ENCODE data around the gene C3orf22. TPM values are rescaled to one million over a fixed set of nuclear protein-coding genes. Genes with fewer than 3 reads are reported as not detected.

Gene C3orf22
- total RNA-seq, 2 experiments from 2014 or later: not detected

DNA sequence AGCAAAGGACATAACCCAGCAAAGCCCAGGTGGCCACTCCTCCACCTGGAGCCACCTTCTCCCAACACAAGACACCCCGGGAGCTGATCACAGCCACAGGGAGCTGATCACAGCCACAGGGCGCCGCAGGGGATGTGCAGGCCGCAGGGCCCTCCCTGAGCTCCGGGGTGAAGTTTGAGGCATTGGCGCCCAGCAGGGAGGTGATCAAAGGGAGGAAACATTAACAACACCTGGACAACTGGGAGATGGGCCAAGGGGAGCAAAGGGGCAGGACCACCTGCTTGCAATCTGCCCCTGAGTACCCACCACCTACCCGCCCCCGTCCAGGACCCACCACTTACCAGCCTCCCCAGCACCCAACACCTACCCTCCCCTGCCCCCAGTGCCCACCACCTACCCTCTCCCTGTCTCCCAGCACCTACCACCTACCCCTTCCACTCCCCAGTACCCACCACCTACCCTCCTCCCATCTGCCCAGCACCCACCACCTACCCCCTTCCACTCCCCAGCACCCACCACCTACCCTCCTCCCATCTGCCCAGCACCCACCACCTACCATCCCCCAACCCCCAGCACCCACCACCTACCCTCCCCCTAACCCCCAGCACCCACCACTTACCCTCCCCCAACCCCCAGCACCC lies 43.5 kb downstream of the C3orf22 start:
- H3K27me3 Mint-ChIP-seq: no peaks in the 10 kb centered on the region
- H3K4me3 Mint-ChIP-seq: no peak overlapping the region
- no peak overlapping the region for H3K27ac Mint-ChIP-seq
- ATAC-seq (no peak), DNase-seq (no peak)
- H3K4me1 Mint-ChIP-seq: peaks cover 9% of the 10 kb centered on the region
- no peaks in the 10 kb centered on the region for H3K36me3 Mint-ChIP-seq
- CTCF ChIA-PET: no interaction called here
- H3K9me3 Mint-ChIP-seq (ENCODE audit: low read depth): no peaks in the 10 kb centered on the region

DNA sequence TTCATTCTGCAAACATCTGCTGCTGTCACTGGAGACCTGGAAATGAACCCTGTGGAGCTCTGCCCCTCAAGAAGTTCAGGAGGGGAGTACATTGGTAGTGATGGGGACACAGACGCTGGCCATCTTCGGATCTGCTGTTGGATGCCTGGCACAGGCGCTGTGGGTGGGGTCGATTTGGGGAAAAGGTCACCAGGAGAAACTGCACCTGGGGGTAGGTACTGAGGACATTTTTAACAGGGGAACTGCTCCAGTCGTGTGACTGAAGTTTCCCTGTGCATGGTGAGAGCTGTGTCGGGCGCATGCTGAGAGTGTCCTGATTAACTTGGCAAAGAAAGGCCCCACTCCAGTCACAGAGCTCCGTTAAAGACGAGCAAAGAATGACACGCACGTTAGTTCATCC lies 44.6 kb downstream of the C3orf22 start:
- Mint-ChIP-seq H3K4me3 (no peak overlapping the region), H3K4me1 (peaks cover 3% of the 10 kb centered on the region), H3K27ac (no peak overlapping the region), H3K27me3 (no peaks in the 10 kb centered on the region), H3K36me3 (no peaks in the 10 kb centered on the region), H3K9me3 (ENCODE audit: low read depth) (no peaks in the 10 kb centered on the region)
- CTCF ChIA-PET: no interaction called here
- DNase-seq: no peak
- ATAC-seq: no peak

GRCh38 chr3:126512916-126513650 lies 45.6 kb downstream of the C3orf22 start:
- H3K9me3 Mint-ChIP-seq (ENCODE audit: low read depth): no peaks in the 10 kb centered on the region
- no peaks in the 10 kb centered on the region for H3K27me3 Mint-ChIP-seq
- DNase-seq (no peak), ATAC-seq (no peak)
- CTCF ChIA-PET: no interaction called here
- no peak overlapping the region for H3K27ac Mint-ChIP-seq
- H3K4me1 Mint-ChIP-seq: no peaks in the 10 kb centered on the region
- H3K36me3 Mint-ChIP-seq: no peaks in the 10 kb centered on the region
- H3K4me3 Mint-ChIP-seq: no peak overlapping the region

- CTCF ChIA-PET: interaction anchor here (1.6 kb wide), 1 partner anchor 11 kb away, joined by 4 read pairs; no protein-coding TSS in a partner anchor
- Mint-ChIP-seq H3K4me3 (no peak overlapping the region), H3K9me3 (ENCODE audit: low read depth) (no peaks in the 10 kb centered on the region), H3K4me1 (no peaks in the 10 kb centered on the region), H3K27me3 (no peaks in the 10 kb centered on the region), H3K27ac (no peak overlapping the region), H3K36me3 (no peaks in the 10 kb centered on the region)
- DNase-seq: no peak
- no peak for ATAC-seq
Measured at GRCh38 chr3:126512026-126512425, 46.7 kb downstream of the C3orf22 start.

DNA sequence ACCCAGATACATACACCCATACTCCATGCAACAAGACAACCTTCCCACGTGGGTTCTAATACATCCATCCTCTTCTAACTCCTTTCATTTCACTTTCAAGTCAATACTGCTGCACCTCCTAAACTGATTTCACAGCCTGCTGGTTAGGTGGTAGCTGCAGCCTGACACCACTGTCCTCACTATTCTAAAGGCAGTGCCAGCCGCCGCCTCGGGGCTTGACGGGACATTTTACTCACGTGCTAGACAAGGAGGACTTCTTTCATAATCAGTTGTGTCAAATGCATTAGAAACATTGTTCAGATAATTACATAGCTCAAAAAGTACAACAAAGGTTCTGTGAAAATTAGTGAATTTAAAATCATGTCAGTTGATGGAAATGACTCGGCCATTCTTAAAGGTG lies 47.4 kb downstream of the C3orf22 start:
- Mint-ChIP-seq H3K36me3 (no peaks in the 10 kb centered on the region), H3K27me3 (no peaks in the 10 kb centered on the region), H3K4me3 (no peak overlapping the region), H3K4me1 (no peaks in the 10 kb centered on the region), H3K9me3 (ENCODE audit: low read depth) (no peaks in the 10 kb centered on the region), H3K27ac (no peak overlapping the region)
- no peak for ATAC-seq
- CTCF ChIA-PET: interaction anchor here (1.6 kb wide), 1 partner anchor 11 kb away, joined by 4 read pairs; no protein-coding TSS in a partner anchor
- DNase-seq: no peak

- no peak overlapping the region for H3K27ac Mint-ChIP-seq
- ATAC-seq: no peak
- CTCF ChIA-PET: interaction anchor here (1.5 to 1.6 kb wide), 2 partner anchors 8 to 12 kb away, joined by 4 to 5 read pairs; no protein-coding TSS in a partner anchor
Measured at GRCh38 chr3:126510308-126510910, 48.3 kb downstream of the C3orf22 start.

GRCh38 chr3:126509597-126510307 lies 49.0 kb downstream of the C3orf22 start:
- H3K4me1 Mint-ChIP-seq: no peaks in the 10 kb centered on the region
- H3K27ac Mint-ChIP-seq: no peak overlapping the region
- no peak for DNase-seq
- H3K27me3 Mint-ChIP-seq: no peaks in the 10 kb centered on the region
- no peaks in the 10 kb centered on the region for H3K36me3 Mint-ChIP-seq
- no peak overlapping the region for H3K4me3 Mint-ChIP-seq
- ATAC-seq: no peak
- CTCF ChIA-PET: interaction anchor here (1.0 to 1.5 kb wide), 2 partner anchors 9 to 13 kb away, joined by 3 to 5 read pairs; no protein-coding TSS in a partner anchor
- H3K9me3 Mint-ChIP-seq (ENCODE audit: low read depth): no peaks in the 10 kb centered on the region

More at GRCh38 chr3:126510308-126510910, 48.3 kb downstream of the C3orf22 start:
- H3K4me1 Mint-ChIP-seq: no peaks in the 10 kb centered on the region
- DNase-seq: no peak
- no peak overlapping the region for H3K4me3 Mint-ChIP-seq
- no peaks in the 10 kb centered on the region for H3K36me3 Mint-ChIP-seq
- no peaks in the 10 kb centered on the region for H3K9me3 Mint-ChIP-seq (ENCODE audit: low read depth)
- H3K27me3 Mint-ChIP-seq: no peaks in the 10 kb centered on the region

GRCh38 chr3:126508564-126508964 lies 50.2 kb downstream of the C3orf22 start:
- ATAC-seq: no peak
- Mint-ChIP-seq H3K36me3 (no peaks in the 10 kb centered on the region), H3K4me1 (no peaks in the 10 kb centered on the region), H3K4me3 (no peak overlapping the region), H3K27ac (no peak overlapping the region), H3K9me3 (ENCODE audit: low read depth) (no peaks in the 10 kb centered on the region), H3K27me3 (no peaks in the 10 kb centered on the region)
- DNase-seq: no peak
- CTCF ChIA-PET: interaction anchor here (1.0 kb wide), 1 partner anchor 15 kb away, joined by 3 read pairs; no protein-coding TSS in a partner anchor

GRCh38 chr3:126507886-126508285 lies 50.8 kb downstream of the C3orf22 start:
- ATAC-seq (no peak), DNase-seq (no peak)
- no peak overlapping the region for H3K27ac Mint-ChIP-seq
- H3K4me3 Mint-ChIP-seq: no peak overlapping the region
- H3K9me3 Mint-ChIP-seq (ENCODE audit: low read depth): no peaks in the 10 kb centered on the region
- H3K36me3 Mint-ChIP-seq: no peaks in the 10 kb centered on the region
- H3K27me3 Mint-ChIP-seq: no peaks in the 10 kb centered on the region
- H3K4me1 Mint-ChIP-seq: no peaks in the 10 kb centered on the region
- CTCF ChIA-PET: no interaction called here

GRCh38 chr3:126503701-126504100 lies 55.0 kb downstream of the C3orf22 start:
- Mint-ChIP-seq H3K4me1 (no peaks in the 10 kb centered on the region), H3K27me3 (no peaks in the 10 kb centered on the region), H3K27ac (no peak overlapping the region), H3K36me3 (no peaks in the 10 kb centered on the region), H3K4me3 (no peak overlapping the region), H3K9me3 (ENCODE audit: low read depth) (no peaks in the 10 kb centered on the region)
- ATAC-seq (no peak), DNase-seq (no peak)
- CTCF ChIA-PET: no interaction called here

- no peak overlapping the region for H3K27ac Mint-ChIP-seq
- H3K4me1 Mint-ChIP-seq: no peaks in the 10 kb centered on the region
- no peaks in the 10 kb centered on the region for H3K36me3 Mint-ChIP-seq
- H3K9me3 Mint-ChIP-seq (ENCODE audit: low read depth): no peaks in the 10 kb centered on the region
- CTCF ChIA-PET: no interaction called here
- no peaks in the 10 kb centered on the region for H3K27me3 Mint-ChIP-seq
- ATAC-seq (no peak), DNase-seq (no peak)
- no peak overlapping the region for H3K4me3 Mint-ChIP-seq
Measured at GRCh38 chr3:126502656-126503055, 56.1 kb downstream of the C3orf22 start.

- Mint-ChIP-seq H3K9me3 (ENCODE audit: low read depth) (no peaks in the 10 kb centered on the region), H3K4me1 (peaks cover 4% of the 10 kb centered on the region), H3K36me3 (no peaks in the 10 kb centered on the region), H3K4me3 (no peak overlapping the region), H3K27me3 (no peaks in the 10 kb centered on the region), H3K27ac (no peak overlapping the region)
- ATAC-seq: no peak
- DNase-seq: no peak
- CTCF ChIA-PET: no interaction called here
Measured at GRCh38 chr3:126501736-126502135, 57.0 kb downstream of the C3orf22 start.

GRCh38 chr3:126501054-126501453 lies 57.7 kb downstream of the C3orf22 start:
- no peaks in the 10 kb centered on the region for H3K36me3 Mint-ChIP-seq
- H3K27me3 Mint-ChIP-seq: no peaks in the 10 kb centered on the region
- ATAC-seq (no peak), DNase-seq (no peak)
- CTCF ChIA-PET: no interaction called here
- H3K4me3 Mint-ChIP-seq: no peak overlapping the region
- no peak overlapping the region for H3K27ac Mint-ChIP-seq
- peaks cover 4% of the 10 kb centered on the region for H3K4me1 Mint-ChIP-seq
- no peaks in the 10 kb centered on the region for H3K9me3 Mint-ChIP-seq (ENCODE audit: low read depth)

Data from activated CD8-positive, alpha-beta memory T cell treated with anti-CD3 and anti-CD28 coated beads, Interleukin-2, amount 10 ng/mL, durations not matched to agents 7 days and 5 days (primary cell).